ENCODE data around the gene BEND3. TPM values are rescaled to one million over a fixed set of nuclear protein-coding genes. Genes with fewer than 3 reads are reported as not detected.

The BEND3 gene
- total RNA-seq, 1 donor from 2014 or later: 5.8 TPM

GRCh38 chr6:107124934-107125348, 9.6 kb upstream of the BEND3 start:
- no peaks in the 10 kb centered on the region for H3K4me1 Mint-ChIP-seq (ENCODE audit: unreplicated experiment)
- H3K36me3 Mint-ChIP-seq (ENCODE audit: low read depth, unreplicated experiment): no peaks in the 10 kb centered on the region
- DNase-seq (ENCODE audit: low spot score): no peak
- TF ChIP-seq CTCF (IDR thresholded peaks at IDR 0.05; ENCODE audit: unreplicated experiment): no peak
- H3K4me3 Mint-ChIP-seq (ENCODE audit: unreplicated experiment): no peak overlapping the region
- H3K27me3 Mint-ChIP-seq (ENCODE audit: unreplicated experiment): no peaks in the 10 kb centered on the region
- H3K9me3 Mint-ChIP-seq (ENCODE audit: unreplicated experiment): peaks cover 4% of the 10 kb centered on the region
- no peak overlapping the region for H3K27ac Mint-ChIP-seq (ENCODE audit: unreplicated experiment)

GRCh38 chr6:107123501-107123900, 8.2 kb upstream of the BEND3 start:
- Mint-ChIP-seq H3K27me3 (ENCODE audit: unreplicated experiment) (no peaks in the 10 kb centered on the region), H3K27ac (ENCODE audit: unreplicated experiment) (no peak overlapping the region), H3K36me3 (ENCODE audit: low read depth, unreplicated experiment) (no peaks in the 10 kb centered on the region), H3K4me1 (ENCODE audit: unreplicated experiment) (no peaks in the 10 kb centered on the region), H3K4me3 (ENCODE audit: unreplicated experiment) (no peak overlapping the region), H3K9me3 (ENCODE audit: unreplicated experiment) (peaks cover 4% of the 10 kb centered on the region)
- no peak for TF ChIP-seq CTCF (IDR thresholded peaks at IDR 0.05; ENCODE audit: unreplicated experiment)
- no peak for DNase-seq (ENCODE audit: low spot score)

GRCh38 chr6:107122748-107123147, 7.4 kb upstream of the BEND3 start:
- Mint-ChIP-seq H3K36me3 (ENCODE audit: low read depth, unreplicated experiment) (no peaks in the 10 kb centered on the region), H3K4me3 (ENCODE audit: unreplicated experiment) (no peak overlapping the region), H3K9me3 (ENCODE audit: unreplicated experiment) (peaks cover 4% of the 10 kb centered on the region), H3K4me1 (ENCODE audit: unreplicated experiment) (no peaks in the 10 kb centered on the region), H3K27me3 (ENCODE audit: unreplicated experiment) (no peaks in the 10 kb centered on the region), H3K27ac (ENCODE audit: unreplicated experiment) (no peak overlapping the region)
- no peak for DNase-seq (ENCODE audit: low spot score)
- no peak for TF ChIP-seq CTCF (IDR thresholded peaks at IDR 0.05; ENCODE audit: unreplicated experiment)

- H3K36me3 Mint-ChIP-seq (ENCODE audit: low read depth, unreplicated experiment): no peaks in the 10 kb centered on the region
- H3K27me3 Mint-ChIP-seq (ENCODE audit: unreplicated experiment): no peaks in the 10 kb centered on the region
- peaks cover under 1% of the 10 kb centered on the region for H3K4me1 Mint-ChIP-seq (ENCODE audit: unreplicated experiment)
- no peak overlapping the region for H3K27ac Mint-ChIP-seq (ENCODE audit: unreplicated experiment)
- H3K9me3 Mint-ChIP-seq (ENCODE audit: unreplicated experiment): peaks cover 4% of the 10 kb centered on the region
- no peak overlapping the region for H3K4me3 Mint-ChIP-seq (ENCODE audit: unreplicated experiment)
- DNase-seq (ENCODE audit: low spot score): no peak
- no peak for TF ChIP-seq CTCF (IDR thresholded peaks at IDR 0.05; ENCODE audit: unreplicated experiment)
Observed at GRCh38 chr6:107121964-107122495, 6.7 kb upstream of the BEND3 start.

GRCh38 chr6:107121266-107121665, 6.0 kb upstream of the BEND3 start:
- Mint-ChIP-seq H3K27me3 (ENCODE audit: unreplicated experiment) (no peaks in the 10 kb centered on the region), H3K27ac (ENCODE audit: unreplicated experiment) (no peak overlapping the region), H3K4me3 (ENCODE audit: unreplicated experiment) (no peak overlapping the region), H3K4me1 (ENCODE audit: unreplicated experiment) (peaks cover 8% of the 10 kb centered on the region), H3K36me3 (ENCODE audit: low read depth, unreplicated experiment) (no peaks in the 10 kb centered on the region), H3K9me3 (ENCODE audit: unreplicated experiment) (peaks cover 4% of the 10 kb centered on the region)
- DNase-seq (ENCODE audit: low spot score): no peak
- no peak for TF ChIP-seq CTCF (IDR thresholded peaks at IDR 0.05; ENCODE audit: unreplicated experiment)
